HCT116 (cell line): ENCODE measurements around the gene KNTC1.

Experiments used
- ELF1 ChIP-seq: IDR thresholded peaks from 2 replicates; pipeline ENCODE4 v1.6.1; 2012; ENCODE audit warnings: low read depth, borderline replicate concordance
- EZH2 ChIP-seq: fragments of 200-600 bp; sonication (generic); IDR thresholded peaks from 2 replicates; pipeline ENCODE4 v1.6.1; 2017; ENCODE audit warnings: antibody characterized with exemption, mixed run types
- TF ChIP-seq, protein P1 (sequence below): IDR thresholded peaks from 2 replicates; pipeline ENCODE4 v1.6.1; 2012
- TF ChIP-seq, protein P2 (sequence below), 3 experiments: fragments of 200-600 bp in 1 of 3; sonication (generic) in 1 of 3; IDR thresholded peaks in 2 of 3; conservative IDR thresholded peaks in 1 of 3; 2 replicates each; pipeline ENCODE4 v1.5.1; 2012 to 2017; ENCODE audit warnings: low read depth in 2 of 3, low read length in 2 of 3, antibody characterized with exemption in 1 of 3, borderline replicate concordance in 1 of 3, control low read depth in 1 of 3, mild to moderate bottlenecking in 1 of 3, mixed read lengths in 1 of 3, mixed run types in 1 of 3, moderate library complexity in 1 of 3; ENCODE audit not compliant: insufficient read depth in 1 of 3

DNA sequence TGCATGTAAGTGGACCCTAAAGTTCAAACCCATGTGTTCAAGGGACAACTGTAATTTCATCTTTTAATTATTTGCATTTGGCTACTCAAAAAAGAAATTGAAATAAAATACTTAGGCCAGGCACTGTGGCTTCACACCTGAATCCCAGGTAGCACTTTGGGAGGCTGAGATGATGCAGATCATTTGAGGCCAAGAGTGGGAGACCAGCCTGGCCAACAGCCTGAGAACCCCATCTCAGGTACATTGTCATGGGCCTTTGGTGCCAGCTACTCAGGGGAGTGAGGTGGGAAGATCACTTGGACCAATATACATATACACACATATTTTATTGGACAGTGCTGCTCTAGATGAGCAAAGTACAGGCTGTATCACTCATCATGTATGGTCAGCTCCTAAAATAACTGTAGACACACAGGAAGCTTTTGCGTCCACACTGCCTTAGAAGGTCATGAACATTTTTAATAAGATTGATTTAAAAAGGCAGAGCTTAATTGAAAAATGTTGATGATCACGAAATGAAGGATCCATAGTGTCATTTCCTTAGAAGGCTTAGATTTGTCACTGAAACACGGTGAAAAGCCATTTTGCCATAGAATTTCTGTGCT is 23.8 kb upstream of the KNTC1 start:
- TF ChIP-seq, protein P1, sequence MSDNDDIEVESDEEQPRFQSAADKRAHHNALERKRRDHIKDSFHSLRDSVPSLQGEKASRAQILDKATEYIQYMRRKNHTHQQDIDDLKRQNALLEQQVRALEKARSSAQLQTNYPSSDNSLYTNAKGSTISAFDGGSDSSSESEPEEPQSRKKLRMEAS, result no peak
- TF ChIP-seq ELF1 (no peak), EZH2 (no peak)
- TF ChIP-seq, protein P2, sequence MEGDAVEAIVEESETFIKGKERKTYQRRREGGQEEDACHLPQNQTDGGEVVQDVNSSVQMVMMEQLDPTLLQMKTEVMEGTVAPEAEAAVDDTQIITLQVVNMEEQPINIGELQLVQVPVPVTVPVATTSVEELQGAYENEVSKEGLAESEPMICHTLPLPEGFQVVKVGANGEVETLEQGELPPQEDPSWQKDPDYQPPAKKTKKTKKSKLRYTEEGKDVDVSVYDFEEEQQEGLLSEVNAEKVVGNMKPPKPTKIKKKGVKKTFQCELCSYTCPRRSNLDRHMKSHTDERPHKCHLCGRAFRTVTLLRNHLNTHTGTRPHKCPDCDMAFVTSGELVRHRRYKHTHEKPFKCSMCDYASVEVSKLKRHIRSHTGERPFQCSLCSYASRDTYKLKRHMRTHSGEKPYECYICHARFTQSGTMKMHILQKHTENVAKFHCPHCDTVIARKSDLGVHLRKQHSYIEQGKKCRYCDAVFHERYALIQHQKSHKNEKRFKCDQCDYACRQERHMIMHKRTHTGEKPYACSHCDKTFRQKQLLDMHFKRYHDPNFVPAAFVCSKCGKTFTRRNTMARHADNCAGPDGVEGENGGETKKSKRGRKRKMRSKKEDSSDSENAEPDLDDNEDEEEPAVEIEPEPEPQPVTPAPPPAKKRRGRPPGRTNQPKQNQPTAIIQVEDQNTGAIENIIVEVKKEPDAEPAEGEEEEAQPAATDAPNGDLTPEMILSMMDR (IDR thresholded peaks at IDR 0.05 in 2 of 3, conservative IDR thresholded peaks at IDR 0.05 in 1 of 3; ENCODE audit: borderline replicate concordance in 1 of 3, insufficient read depth in 1 of 3, low read depth in 2 of 3, low read length in 2 of 3), result no peak
